ENCODE results near the gene CGB3.

The CGB3 gene

GRCh38 chr19:48982280-48982679, 41.9 kb downstream of the CGB3 start:
- DNase-seq: no peak

GRCh38 chr19:48977061-48977460, 47.1 kb downstream of the CGB3 start:
- no peak for DNase-seq

DNA sequence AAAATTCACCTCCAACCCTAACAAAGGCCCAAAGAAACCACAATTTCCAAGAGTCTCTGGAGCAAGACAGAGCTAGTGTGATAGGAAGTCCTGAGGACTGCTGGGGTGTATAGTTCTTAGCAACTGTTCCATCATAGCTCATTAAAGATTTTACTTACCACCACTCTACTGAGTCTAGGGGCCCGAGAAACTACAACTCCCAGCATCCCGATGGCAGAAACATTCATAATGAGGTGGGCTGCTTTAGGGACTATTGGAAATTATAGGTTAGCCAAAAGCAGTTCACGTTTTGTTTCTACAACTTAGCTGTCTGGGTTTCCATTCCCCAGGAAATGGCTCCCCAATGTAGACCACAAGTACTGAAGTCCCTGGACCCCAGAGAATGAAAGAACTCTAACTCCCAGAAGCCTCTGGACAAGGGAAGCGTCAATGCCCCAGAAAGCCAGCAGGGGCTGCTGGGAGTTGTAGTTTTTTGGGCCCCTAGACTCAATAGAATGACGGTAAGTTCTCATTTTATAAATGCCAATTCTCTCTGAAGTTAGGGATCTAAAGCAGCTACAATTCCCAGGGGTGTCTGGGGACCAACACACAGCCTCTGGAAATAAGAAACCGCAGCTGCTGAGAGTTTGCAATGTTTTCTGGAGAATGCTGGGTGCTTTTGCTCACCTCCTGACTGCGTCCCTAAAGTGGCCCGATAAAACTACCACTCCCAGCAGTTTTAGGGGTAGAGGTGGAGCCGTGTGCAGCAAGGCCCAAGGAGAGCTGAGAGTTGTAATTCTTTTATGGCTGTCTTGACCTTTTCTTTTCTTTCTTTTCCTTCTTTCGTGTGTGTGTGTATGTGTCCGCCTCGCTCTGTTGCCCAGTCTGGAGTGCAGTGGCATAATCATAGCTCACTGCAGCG, 47.9 kb downstream of the CGB3 start:
- DNase-seq: no peak
